Endodermal cell (in vitro differentiated cells): ENCODE results near the gene TRAPPC3. TPM values are rescaled to one million over a fixed set of nuclear protein-coding genes. Genes with fewer than 3 reads are reported as not detected.
A peak's percentile ranks its signal among the peaks of the same experiment; 100 is the strongest.

Source experiments
- DNase-seq: peaks from one replicate; pipeline ENCODE4 v3.0.0-alpha.2; 2017
- H3K27ac ChIP-seq: 2 replicates; pipeline ENCODE4 v1.5.1; 2013; ENCODE audit warnings: mild to moderate bottlenecking, low read depth, low read length, moderate library complexity
- H3K27me3 ChIP-seq: 2 replicates; pipeline ENCODE4 v1.6.1; 2013; ENCODE audit warnings: mild to moderate bottlenecking, low read length, moderate library complexity; ENCODE audit not compliant: insufficient read depth, control insufficient read depth, poor library complexity, severe bottlenecking
- H3K36me3 ChIP-seq: 2 replicates; pipeline ENCODE4 v1.7.0; 2013; ENCODE audit warnings: mild to moderate bottlenecking, low read length, moderate library complexity; ENCODE audit not compliant: control insufficient read depth, insufficient read depth
- H3K4me1 ChIP-seq: one replicate; pipeline ENCODE4 v1.7.0; 2013; ENCODE audit warnings: low read length; ENCODE audit not compliant: control insufficient read depth, insufficient read depth
- H3K4me3 ChIP-seq: 2 replicates; pipeline ENCODE4 v1.5.1; 2013; ENCODE audit warnings: mild to moderate bottlenecking, low read length, moderate library complexity
- H3K9ac ChIP-seq: 2 replicates; pipeline ENCODE4 v1.6.1; 2013; ENCODE audit warnings: mild to moderate bottlenecking, low read length, moderate library complexity; ENCODE audit not compliant: poor library complexity, severe bottlenecking; ENCODE audit errors: extremely low read depth
- H3K9me3 ChIP-seq: 2 replicates; pipeline ENCODE4 v1.6.1; 2013; ENCODE audit warnings: mild to moderate bottlenecking, low read length, moderate library complexity; ENCODE audit not compliant: control insufficient read depth
- H3K27ac Mint-ChIP-seq: 2 replicates; pipeline ENCODE4 v1.8.0; 2020; ENCODE audit warnings: mixed read lengths
- H3K27me3 Mint-ChIP-seq: 2 replicates; pipeline ENCODE4 v1.8.0; 2021; ENCODE audit warnings: mild to moderate bottlenecking, mixed read lengths; ENCODE audit not compliant: insufficient read depth
- H3K36me3 Mint-ChIP-seq: 2 replicates; pipeline ENCODE4 v1.8.0; 2020; ENCODE audit warnings: low read depth, mixed read lengths
- H3K4me1 Mint-ChIP-seq: 2 replicates; pipeline ENCODE4 v1.8.0; 2020; ENCODE audit warnings: mixed read lengths
- H3K4me3 Mint-ChIP-seq: 2 replicates; pipeline ENCODE4 v1.8.0; 2020; ENCODE audit warnings: mild to moderate bottlenecking, moderate library complexity, mixed read lengths
- H3K9me3 Mint-ChIP-seq: 2 replicates; pipeline ENCODE4 v1.8.0; 2020; ENCODE audit warnings: mild to moderate bottlenecking, mixed read lengths
- CTCF ChIP-seq: fragments of 200-600 bp; sonication (generic); conservative IDR thresholded peaks from 2 replicates; pipeline ENCODE4 v1.5.0; 2021; ENCODE audit warnings: antibody characterized with exemption, mild to moderate bottlenecking
- WGBS, 2 experiments: methylation state at CpG; one replicate each; pipeline versions ENCODE4 v1.1.5 to v1.1.7; 2013; ENCODE audit warnings: missing lambda C conversion rate in 2 of 2, mixed read lengths in 1 of 2; ENCODE audit not compliant: insufficient coverage in 1 of 2, insufficient read length in 1 of 2; 5-methylcytosine and 5-hydroxymethylcytosine counted together
- total RNA-seq, 2 donors: library from RNA; stranded (reverse); fragmentation: NEBNext Ultra II Directional in 1 of 2; extraction: Animal tissue kit (Norgen Biotek cat#: 25700) in 1 of 2; gene quantifications; 2 replicates in 1 of 2; 3 replicates in 1 of 2; pipeline ENCODE4 v1.2.1, GENCODE V29; 2021

Gene TRAPPC3
- total RNA-seq, 2 donors from 2014 or later = 61.5 to 79.9 TPM

GRCh38 chr1:36165145-36165544 lies 15.9 kb upstream of the TRAPPC3 start:
- peaks cover 49% of the 10 kb centered on the region for H3K36me3 ChIP-seq
- no peaks in the 10 kb centered on the region for H3K9me3 ChIP-seq
- no peaks in the 10 kb centered on the region for H3K27me3 ChIP-seq
- 90 to 100% methylated on average over 1 of the region's 1 CpG for WGBS, 2 experiments
- no peaks in the 10 kb centered on the region for H3K27me3 Mint-ChIP-seq
- peaks cover 35% of the 10 kb centered on the region for H3K36me3 Mint-ChIP-seq
- no peak for TF ChIP-seq CTCF
- no peak overlapping the region for H3K27ac Mint-ChIP-seq
- H3K9ac ChIP-seq = no peak overlapping the region
- H3K4me1 ChIP-seq = peaks cover 21% of the 10 kb centered on the region
- H3K9me3 Mint-ChIP-seq = no peaks in the 10 kb centered on the region
- H3K4me3 Mint-ChIP-seq = no peak overlapping the region
- peaks cover 49% of the 10 kb centered on the region for H3K4me1 Mint-ChIP-seq
- no peak overlapping the region for H3K27ac ChIP-seq
- DNase-seq = no peak
- no peak overlapping the region for H3K4me3 ChIP-seq

- Mint-ChIP-seq H3K4me3 (no peak overlapping the region), H3K27ac (no peak overlapping the region), H3K36me3 (peaks cover 36% of the 10 kb centered on the region), H3K9me3 (no peaks in the 10 kb centered on the region), H3K4me1 (peaks cover 55% of the 10 kb centered on the region), H3K27me3 (no peaks in the 10 kb centered on the region)
- Histone ChIP-seq H3K9ac (no peak overlapping the region), H3K4me1 (peaks cover 21% of the 10 kb centered on the region), H3K4me3 (no peak overlapping the region), H3K27ac (no peak overlapping the region), H3K27me3 (no peaks in the 10 kb centered on the region), H3K9me3 (no peaks in the 10 kb centered on the region), H3K36me3 (peaks cover 45% of the 10 kb centered on the region)
- DNase-seq = no peak
- WGBS, 2 experiments = 89 to 100% methylated on average over 1 to 2 of the region's 2 CpGs
- no peak for TF ChIP-seq CTCF
These were observed 15.1 kb upstream of the TRAPPC3 start for GRCh38 chr1:36164361-36164760.

- no peaks in the 10 kb centered on the region for H3K9me3 ChIP-seq
- Mint-ChIP-seq H3K9me3 (no peaks in the 10 kb centered on the region), H3K27ac (peak overlapping the region; percentile 87), H3K36me3 (peaks cover 36% of the 10 kb centered on the region), H3K4me1 (peaks cover 58% of the 10 kb centered on the region), H3K4me3 (no peak overlapping the region), H3K27me3 (no peaks in the 10 kb centered on the region)
- no peak overlapping the region for H3K9ac ChIP-seq
- peaks cover 22% of the 10 kb centered on the region for H3K4me1 ChIP-seq
- H3K27ac ChIP-seq = no peak overlapping the region
- TF ChIP-seq CTCF = no peak
- no peak for DNase-seq
- no peaks in the 10 kb centered on the region for H3K27me3 ChIP-seq
- H3K36me3 ChIP-seq = peaks cover 46% of the 10 kb centered on the region
- no peak overlapping the region for H3K4me3 ChIP-seq
These were observed 14.1 kb upstream of the TRAPPC3 start for GRCh38 chr1:36163426-36163825.
